SKM-1 (cell line): ENCODE data around the gene TULP3.

Experiments used
- DNase-seq: peaks from one replicate; lab custom pipeline; 2025; ENCODE audit not compliant: unreplicated experiment; lab: John Stamatoyannopoulos, UW

The TULP3 gene

GRCh38 chr12:2963760-2964292 is 73.1 kb downstream of the TULP3 start:
- no peak for DNase-seq

DNA sequence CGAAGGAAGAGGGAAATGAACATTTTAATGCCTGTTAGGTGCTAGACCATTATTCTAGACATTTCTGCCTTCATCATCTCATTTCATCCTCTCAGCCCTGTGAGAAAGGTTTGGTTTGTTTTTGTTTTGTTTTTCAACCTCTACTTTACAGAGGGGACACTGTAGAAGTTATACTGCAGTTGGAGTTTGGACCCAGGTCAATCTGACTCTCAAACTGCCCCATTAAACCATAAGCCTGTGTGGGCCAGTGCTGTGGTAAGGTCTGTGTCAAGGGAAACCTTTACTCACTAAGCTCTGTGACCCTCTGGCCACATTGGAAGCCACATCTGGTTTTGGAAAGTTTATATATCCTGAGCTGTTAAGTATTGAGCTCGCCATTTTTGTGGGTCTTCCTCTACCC is 77.0 kb downstream of the TULP3 start:
- no peak for DNase-seq

- no peak for DNase-seq
These were observed 80.1 kb downstream of the TULP3 start for GRCh38 chr12:2970744-2971143.

DNA sequence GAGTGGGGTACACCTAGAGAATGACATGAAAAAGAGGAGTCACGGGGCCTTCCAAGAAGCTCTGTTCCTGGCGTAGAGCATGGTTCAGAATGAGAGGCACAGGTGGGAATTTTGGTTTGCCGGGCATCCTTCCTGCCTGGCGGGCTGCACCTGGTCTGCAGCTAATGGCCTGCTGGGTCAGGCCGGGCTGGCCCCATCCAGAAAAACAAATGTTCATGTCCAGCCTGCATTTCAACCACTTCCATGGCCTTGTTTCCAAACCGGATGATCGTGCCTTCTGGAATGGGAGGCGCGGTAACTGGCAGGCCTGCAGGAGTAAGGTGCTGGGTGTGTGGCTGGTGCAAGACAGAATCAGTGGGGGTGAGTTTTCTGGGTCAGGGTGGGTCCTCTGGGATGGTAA is 82.9 kb downstream of the TULP3 start:
- DNase-seq, result no peak

- no peak for DNase-seq
These were observed 83.9 kb downstream of the TULP3 start for GRCh38 chr12:2974560-2974971.

- DNase-seq, result no peak
These were observed 85.9 kb downstream of the TULP3 start for GRCh38 chr12:2976581-2976996.

DNA sequence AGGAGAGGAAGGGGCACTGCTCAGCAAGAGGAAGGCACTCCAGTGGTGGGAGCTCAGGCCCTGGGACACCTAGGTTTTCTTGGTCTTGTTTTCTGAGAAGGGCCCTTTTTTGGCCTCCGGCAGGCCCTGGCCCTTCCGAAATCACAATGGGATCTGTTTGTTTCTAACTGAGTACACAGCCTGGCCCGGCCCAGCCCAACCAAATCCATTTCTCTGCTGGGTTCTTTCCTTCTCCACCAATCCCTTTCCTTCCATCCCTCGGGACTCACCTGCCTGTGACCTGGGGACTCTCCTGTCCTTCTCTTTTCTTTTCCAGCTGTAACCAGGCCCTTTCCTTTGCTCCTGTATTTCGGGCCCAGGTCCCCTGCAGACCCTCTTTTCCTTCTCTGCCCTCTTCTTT is 87.1 kb downstream of the TULP3 start:
- DNase-seq, result no peak

- no peak for DNase-seq
These were observed 89.1 kb downstream of the TULP3 start for GRCh38 chr12:2979806-2980205.

DNA sequence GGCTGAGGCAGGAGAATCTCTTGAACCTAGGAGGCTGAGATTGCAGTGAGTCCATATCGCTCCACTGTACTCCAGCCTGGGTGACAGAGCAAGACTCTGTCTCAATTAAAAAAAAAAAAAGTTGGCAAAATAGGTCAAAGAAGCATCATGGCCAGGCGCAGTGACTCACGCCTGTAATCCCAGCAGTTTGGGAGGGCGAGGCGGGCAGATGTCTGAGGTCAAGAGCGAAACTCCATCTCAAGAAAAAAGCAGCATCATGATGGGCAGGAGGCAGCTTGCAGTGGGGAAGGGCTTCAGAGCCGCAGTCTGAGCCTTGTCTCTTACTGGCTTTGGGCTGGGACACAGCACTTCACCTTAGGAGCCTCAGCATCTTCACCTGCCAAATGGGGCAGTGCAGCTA is 89.9 kb downstream of the TULP3 start:
- no peak for DNase-seq

DNA sequence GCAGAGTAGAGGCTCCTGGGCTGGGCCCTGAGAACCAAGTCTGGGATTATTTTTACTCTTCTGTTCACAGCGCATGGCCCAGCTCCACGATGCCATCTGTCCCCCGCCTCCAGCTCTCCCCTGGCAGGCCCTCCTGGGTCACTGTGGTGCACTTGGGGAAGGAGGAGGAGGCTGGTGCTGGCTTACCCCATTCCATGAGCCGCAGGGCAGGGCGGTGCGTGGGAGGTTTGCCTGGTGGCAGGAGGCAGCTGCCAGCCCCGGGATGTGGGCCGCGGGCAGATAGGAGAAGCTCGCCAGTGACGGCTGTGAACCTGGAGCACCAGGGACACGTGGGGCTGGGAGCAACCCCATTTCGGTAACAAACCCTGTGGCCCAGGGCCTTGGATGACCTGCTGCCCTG is 91.7 kb downstream of the TULP3 start:
- no peak for DNase-seq

GRCh38 chr12:2984249-2984648 is 93.6 kb downstream of the TULP3 start:
- DNase-seq, result no peak

- DNase-seq, result no peak
These were observed 94.0 kb downstream of the TULP3 start for GRCh38 chr12:2984698-2985097.

DNA sequence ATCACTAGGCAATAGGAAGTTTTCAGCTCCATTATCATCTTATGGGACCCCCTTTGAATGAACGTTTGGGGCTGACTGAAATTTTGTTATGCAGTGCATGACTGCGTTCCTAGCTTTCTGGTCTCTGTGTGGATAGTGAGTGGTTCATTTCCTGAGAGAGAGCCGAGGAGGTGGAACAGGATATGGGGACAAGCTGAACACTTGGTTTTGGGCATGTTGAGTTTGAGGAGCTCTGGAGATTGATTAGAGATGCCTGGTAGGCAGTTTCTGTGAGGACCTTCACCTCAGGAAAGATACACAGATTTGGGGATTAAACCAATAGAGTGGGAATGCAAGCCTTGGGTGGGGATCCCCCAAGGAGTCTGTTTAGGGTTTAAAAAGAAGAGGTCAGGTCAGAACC is 96.2 kb downstream of the TULP3 start:
- DNase-seq, result no peak

GRCh38 chr12:2988494-2988893 is 97.8 kb downstream of the TULP3 start:
- no peak for DNase-seq
